Endothelial cell (in vitro differentiated cells): ENCODE results near the gene ABLIM1. TPM values are rescaled to one million over a fixed set of nuclear protein-coding genes. Genes with fewer than 3 reads are reported as not detected.

Source experiments
- DNase-seq: peaks from one replicate; pipeline ENCODE4 v3.0.0; 2021; ENCODE audit warnings: low spot score
- H3K27ac Mint-ChIP-seq: one replicate; pipeline ENCODE4 v1.8.0; 2021; ENCODE audit warnings: mixed read lengths, inconsistent platforms; ENCODE audit not compliant: unreplicated experiment
- H3K27me3 Mint-ChIP-seq: one replicate; pipeline ENCODE4 v1.8.0; 2021; ENCODE audit warnings: mild to moderate bottlenecking, moderate library complexity, mixed read lengths, inconsistent platforms; ENCODE audit not compliant: unreplicated experiment
- H3K36me3 Mint-ChIP-seq: one replicate; pipeline ENCODE4 v1.8.0; 2021; ENCODE audit warnings: mild to moderate bottlenecking, low read depth, mixed read lengths, inconsistent platforms; ENCODE audit not compliant: unreplicated experiment
- H3K4me1 Mint-ChIP-seq: one replicate; pipeline ENCODE4 v1.8.0; 2021; ENCODE audit warnings: mild to moderate bottlenecking, mixed read lengths, inconsistent platforms; ENCODE audit not compliant: unreplicated experiment
- H3K4me3 Mint-ChIP-seq: one replicate; pipeline ENCODE4 v1.8.0; 2021; ENCODE audit warnings: mild to moderate bottlenecking, mixed read lengths, inconsistent platforms; ENCODE audit not compliant: unreplicated experiment
- H3K9me3 Mint-ChIP-seq: one replicate; pipeline ENCODE4 v1.8.0; 2021; ENCODE audit warnings: mixed read lengths, inconsistent platforms; ENCODE audit not compliant: unreplicated experiment
- total RNA-seq: library from RNA; stranded (reverse); fragmentation: NEBNext Ultra II Directional; extraction: Animal tissue kit (Norgen Biotek cat#: 25700); gene quantifications from one replicate; pipeline ENCODE4 v1.2.1, GENCODE V29; 2021; ENCODE audit not compliant: unreplicated experiment
- TF ChIP-seq, protein P1 (sequence below): fragments of 200-600 bp; sonication (generic); IDR thresholded peaks from one replicate; pipeline ENCODE4 v1.5.0; 2021; ENCODE audit warnings: antibody characterized with exemption; ENCODE audit not compliant: unreplicated experiment

Gene ABLIM1
- total RNA-seq, 1 donor from 2014 or later = 55.9 TPM

DNA sequence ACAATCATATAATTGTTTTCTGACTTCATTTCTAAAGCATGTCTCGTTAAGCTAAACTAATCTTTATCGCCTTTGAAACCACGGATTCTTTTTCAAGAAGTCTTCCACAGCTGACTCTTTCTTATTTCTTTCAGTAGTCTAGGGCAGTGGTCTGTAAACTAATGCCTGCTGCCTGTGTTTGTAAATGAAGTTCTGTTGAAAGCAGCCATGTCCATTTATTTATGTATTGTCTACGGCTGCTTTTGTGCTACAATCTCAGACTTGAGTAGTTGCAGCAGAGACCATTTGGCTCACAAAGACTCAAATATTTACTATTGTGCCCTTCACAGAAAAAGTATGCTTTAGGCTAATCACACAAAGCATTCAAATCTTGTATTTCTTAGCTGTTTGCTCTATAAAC is 20.3 kb upstream of the ABLIM1 start:
- H3K27ac Mint-ChIP-seq = no peak overlapping the region
- no peaks in the 10 kb centered on the region for H3K9me3 Mint-ChIP-seq
- H3K4me3 Mint-ChIP-seq = no peak overlapping the region

DNA sequence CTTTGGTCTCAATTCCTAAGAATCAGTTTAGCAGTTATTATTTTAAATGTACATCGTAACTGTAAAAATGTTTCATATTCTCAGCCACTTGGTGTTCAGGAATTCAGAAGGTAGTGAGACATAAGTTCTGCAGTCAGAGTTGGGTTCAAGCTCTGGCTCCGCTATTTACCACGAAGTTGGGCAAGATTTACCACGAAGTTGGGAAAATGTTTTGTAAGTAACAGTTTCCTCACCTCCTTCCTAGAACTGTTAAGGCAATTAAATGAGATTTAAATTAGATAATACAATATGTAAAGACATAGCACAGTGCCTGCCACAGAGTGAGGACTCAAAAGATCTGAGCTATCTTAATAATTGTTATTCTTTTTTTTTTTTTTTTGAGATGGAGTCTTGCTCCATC is 16.3 kb upstream of the ABLIM1 start:
- Mint-ChIP-seq H3K27me3 (peaks cover 1% of the 10 kb centered on the region), H3K4me1 (no peaks in the 10 kb centered on the region), H3K27ac (no peak overlapping the region), H3K36me3 (no peaks in the 10 kb centered on the region), H3K9me3 (no peaks in the 10 kb centered on the region), H3K4me3 (no peak overlapping the region)
- TF ChIP-seq, protein P1, sequence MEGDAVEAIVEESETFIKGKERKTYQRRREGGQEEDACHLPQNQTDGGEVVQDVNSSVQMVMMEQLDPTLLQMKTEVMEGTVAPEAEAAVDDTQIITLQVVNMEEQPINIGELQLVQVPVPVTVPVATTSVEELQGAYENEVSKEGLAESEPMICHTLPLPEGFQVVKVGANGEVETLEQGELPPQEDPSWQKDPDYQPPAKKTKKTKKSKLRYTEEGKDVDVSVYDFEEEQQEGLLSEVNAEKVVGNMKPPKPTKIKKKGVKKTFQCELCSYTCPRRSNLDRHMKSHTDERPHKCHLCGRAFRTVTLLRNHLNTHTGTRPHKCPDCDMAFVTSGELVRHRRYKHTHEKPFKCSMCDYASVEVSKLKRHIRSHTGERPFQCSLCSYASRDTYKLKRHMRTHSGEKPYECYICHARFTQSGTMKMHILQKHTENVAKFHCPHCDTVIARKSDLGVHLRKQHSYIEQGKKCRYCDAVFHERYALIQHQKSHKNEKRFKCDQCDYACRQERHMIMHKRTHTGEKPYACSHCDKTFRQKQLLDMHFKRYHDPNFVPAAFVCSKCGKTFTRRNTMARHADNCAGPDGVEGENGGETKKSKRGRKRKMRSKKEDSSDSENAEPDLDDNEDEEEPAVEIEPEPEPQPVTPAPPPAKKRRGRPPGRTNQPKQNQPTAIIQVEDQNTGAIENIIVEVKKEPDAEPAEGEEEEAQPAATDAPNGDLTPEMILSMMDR = no peak
- no peak for DNase-seq

More for the DNA sequence above, 20.3 kb upstream of the ABLIM1 start:
- Mint-ChIP-seq H3K27me3 (peaks cover 1% of the 10 kb centered on the region), H3K36me3 (no peaks in the 10 kb centered on the region), H3K4me1 (no peaks in the 10 kb centered on the region)
- DNase-seq = no peak
- TF ChIP-seq, protein P1 = no peak

DNA sequence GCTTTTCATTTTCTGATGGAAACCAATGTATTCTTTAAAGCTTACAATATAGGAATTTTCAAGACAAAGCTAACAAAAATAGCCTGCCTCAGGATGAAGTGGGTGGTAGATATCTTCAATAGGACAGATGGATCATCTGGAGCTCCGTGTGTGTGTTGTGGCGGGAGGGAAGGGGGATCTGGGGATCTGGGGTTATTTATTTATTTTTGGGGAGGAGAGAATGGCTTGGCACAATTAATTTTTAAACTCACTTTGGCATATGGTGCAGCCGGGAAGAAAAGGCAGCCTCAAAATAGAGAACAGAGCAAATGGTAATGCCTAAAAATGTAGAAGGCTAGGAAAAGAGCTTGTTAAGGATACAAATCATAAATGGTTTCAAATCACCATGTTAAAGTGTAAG is 11.6 kb upstream of the ABLIM1 start:
- Mint-ChIP-seq H3K4me3 (no peak overlapping the region), H3K27ac (no peak overlapping the region), H3K36me3 (no peaks in the 10 kb centered on the region), H3K9me3 (no peaks in the 10 kb centered on the region), H3K4me1 (peaks cover 4% of the 10 kb centered on the region), H3K27me3 (no peaks in the 10 kb centered on the region)
- TF ChIP-seq, protein P1 = no peak
- DNase-seq = no peak

DNA sequence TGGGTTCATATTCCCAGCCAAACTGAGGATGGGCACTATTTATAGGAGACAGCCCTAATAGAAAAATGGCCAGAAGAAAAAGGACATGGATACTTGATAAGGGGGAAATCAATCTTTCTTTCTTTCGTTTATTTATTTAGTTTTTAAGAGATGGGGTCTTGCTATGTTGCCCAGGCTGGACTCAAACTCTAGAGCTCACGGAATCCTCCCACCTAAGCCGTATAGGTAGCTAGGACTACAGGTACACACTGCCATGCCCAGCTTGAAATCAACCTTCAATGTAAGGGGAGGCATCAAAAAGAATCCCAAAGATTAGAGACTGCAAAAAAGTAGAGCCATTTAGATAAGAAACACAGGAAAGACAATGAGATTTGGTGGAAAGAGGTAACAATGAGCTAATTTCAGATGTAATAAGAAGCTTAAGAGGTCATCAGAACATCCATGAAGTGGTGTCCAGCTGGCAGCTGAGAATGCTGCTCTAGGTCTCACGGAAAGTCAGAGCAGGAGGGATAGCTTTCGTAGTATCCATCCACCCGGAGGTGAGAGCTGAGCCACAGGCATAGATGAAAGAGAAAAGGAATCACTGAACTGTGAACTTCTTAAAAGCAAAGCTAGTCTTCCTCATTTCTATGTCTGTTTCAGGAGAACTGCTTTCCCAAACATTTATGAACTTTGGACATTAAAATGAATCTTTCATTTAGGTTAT is 10.5 kb upstream of the ABLIM1 start:
- Mint-ChIP-seq H3K27me3 (no peaks in the 10 kb centered on the region), H3K4me1 (peaks cover 9% of the 10 kb centered on the region)
- TF ChIP-seq, protein P1 = no peak

DNA sequence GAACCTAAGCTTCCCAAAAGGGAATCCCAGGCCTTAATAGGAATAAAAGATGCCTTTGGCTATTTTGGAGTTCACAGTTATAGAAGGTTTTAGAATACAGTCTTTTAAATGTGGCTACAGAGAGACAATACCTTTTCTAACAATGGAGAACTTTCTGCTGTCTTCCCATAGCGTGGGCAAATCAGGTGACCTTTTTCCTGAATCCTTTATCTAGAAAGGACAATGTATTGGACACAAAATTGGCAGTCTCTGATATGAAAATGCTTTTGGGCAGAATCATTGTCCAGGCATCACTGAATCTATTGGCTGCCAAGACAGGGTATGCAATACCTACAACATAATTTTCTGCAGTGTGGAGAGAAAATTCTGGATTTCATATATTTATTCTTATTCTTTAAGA is 7.8 kb upstream of the ABLIM1 start:
- TF ChIP-seq, protein P1 = no peak
- Mint-ChIP-seq H3K36me3 (no peaks in the 10 kb centered on the region), H3K27me3 (no peaks in the 10 kb centered on the region), H3K27ac (no peak overlapping the region), H3K4me1 (peaks cover 19% of the 10 kb centered on the region), H3K9me3 (no peaks in the 10 kb centered on the region), H3K4me3 (no peak overlapping the region)
- no peak for DNase-seq

More for the DNA sequence above, 10.5 kb upstream of the ABLIM1 start:
- H3K4me3 Mint-ChIP-seq = no peak overlapping the region
- H3K9me3 Mint-ChIP-seq = no peaks in the 10 kb centered on the region
- DNase-seq = no peak
- H3K27ac Mint-ChIP-seq = no peak overlapping the region
- no peaks in the 10 kb centered on the region for H3K36me3 Mint-ChIP-seq
